Mesangial cell (primary cell): ENCODE data around the gene TCEAL5. TPM values are rescaled to one million over a fixed set of nuclear protein-coding genes. Genes with fewer than 3 reads are reported as not detected.

ENCODE experiments used
- total RNA-seq: library from RNA; depleted of rRNA; stranded (reverse); fragments of >200 nt; gene quantifications from 2 replicates; pipeline ENCODE4 v1.2.3, GENCODE V29; 2015

TCEAL5 gene, protein sequence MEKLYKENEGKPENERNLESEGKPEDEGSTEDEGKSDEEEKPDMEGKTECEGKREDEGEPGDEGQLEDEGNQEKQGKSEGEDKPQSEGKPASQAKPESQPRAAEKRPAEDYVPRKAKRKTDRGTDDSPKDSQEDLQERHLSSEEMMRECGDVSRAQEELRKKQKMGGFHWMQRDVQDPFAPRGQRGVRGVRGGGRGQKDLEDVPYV
- total RNA-seq, result not detected in 2 replicates

GRCh38 chrX:103276581-103277002 lies at the start of gene TCEAL5:
TSS of gene TCEAL5 (minus strand) at chrX:103276750. CDS start at chrX:103274563, 2,187 bp downstream.

DNA sequence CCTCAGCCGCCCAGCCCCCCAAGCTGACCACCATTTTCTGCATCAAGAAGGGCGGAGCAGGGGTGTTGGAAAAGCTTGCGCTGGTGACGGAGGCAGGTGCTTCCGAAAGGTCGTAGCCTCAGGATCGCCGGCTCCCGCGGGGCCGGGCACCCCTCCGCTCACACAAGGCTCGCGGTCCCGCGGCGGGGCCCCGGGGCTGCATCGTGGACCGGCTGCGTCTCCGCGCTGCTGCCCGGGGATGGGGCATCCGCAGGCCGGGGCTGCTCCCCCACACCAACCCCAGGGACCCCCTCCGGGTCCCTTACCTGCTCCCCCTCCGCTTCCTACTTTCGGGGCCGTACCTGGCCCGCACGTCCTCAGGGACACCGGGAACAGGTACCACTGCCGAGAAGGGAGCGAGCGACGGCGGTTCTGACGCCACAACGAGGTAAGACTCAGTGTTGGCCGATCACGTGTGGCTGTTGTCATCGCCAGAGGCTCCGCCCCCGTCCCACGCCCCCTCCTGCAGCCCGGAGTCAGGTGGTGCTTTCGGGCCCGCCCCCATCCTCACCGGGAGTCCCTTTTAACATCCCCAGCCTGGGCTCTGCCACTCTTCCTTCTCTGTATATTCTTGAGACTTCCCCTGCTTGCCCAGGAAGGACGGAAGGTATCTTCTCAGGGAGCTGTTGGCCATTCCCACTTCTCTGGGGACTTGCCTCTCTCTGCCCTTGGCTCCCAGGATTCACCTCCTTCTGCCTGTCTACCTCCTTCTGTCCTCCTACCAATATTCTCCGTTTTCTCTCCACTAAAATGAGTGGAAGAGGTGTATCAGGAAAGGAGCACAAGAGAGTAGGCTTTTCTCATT lies 34.2 kb upstream of the TCEAL5 start, which contains the start of gene BEX2:
Gene BEX2, minus strand, starts transcription at position 436 of the 844 bp plus-strand sequence. CDS start 1,014 bp downstream, outside the sequence.

DNA sequence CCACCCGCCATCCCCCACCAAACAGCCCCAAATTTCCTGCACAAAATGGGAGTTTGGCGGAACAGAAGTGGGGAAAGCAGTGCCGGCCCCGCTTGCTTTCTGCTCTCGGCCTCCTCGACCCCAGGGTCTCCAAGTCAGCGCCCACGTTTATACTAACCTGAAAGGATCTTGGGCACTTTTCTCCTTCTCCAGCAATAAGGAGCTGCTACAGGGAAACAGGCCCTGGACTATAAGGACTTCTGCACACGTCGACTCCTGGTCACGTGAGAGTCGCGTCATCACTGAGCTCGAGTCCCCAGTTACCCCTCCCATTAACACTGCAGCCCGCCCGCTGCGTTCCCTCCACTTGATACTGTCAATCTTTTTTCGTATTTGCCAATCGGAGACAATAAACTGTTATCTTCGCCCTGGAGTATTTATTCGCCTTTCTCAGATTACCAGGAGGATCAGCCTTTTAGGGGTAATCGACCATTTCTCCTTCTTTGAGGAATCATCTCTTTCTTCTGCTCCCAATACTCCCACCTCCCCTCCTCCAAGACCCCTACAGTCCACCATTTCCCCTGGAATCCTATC lies 21.5 kb downstream of the TCEAL5 start, which contains the start of gene TCEAL8:
Gene TCEAL8, minus strand, starts transcription at position 235 of the 573 bp plus-strand sequence. CDS start 1,176 bp downstream, outside the sequence.

Other genes with a start within 250 kb of the TCEAL5 start
- gene BEX1, start 212.6 kb downstream of the TCEAL5 start, total RNA-seq, result 0.63 and 1.5 TPM in 2 replicates
- gene NXF3, start 183.6 kb downstream of the TCEAL5 start, total RNA-seq, result not detected in 2 replicates
- 20.5 and 32.2 TPM in 2 replicates for gene BEX4, start 61.6 kb downstream of the TCEAL5 start, total RNA-seq
- 40.7 and 45.3 TPM in 2 replicates for gene TCEAL8, start 21.6 kb downstream of the TCEAL5 start, total RNA-seq
- 6.0 and 19.6 TPM in 2 replicates for gene BEX2, start 34.2 kb upstream of the TCEAL5 start, total RNA-seq
- 11.8 and 12.7 TPM in 2 replicates for gene TCEAL7, start 53.5 kb upstream of the TCEAL5 start, total RNA-seq
- gene TCEAL9, start 79.8 kb upstream of the TCEAL5 start, total RNA-seq, result 14.7 and 20.2 TPM in 2 replicates
- gene BEX3, start 99.8 kb upstream of the TCEAL5 start, total RNA-seq, result 138 and 149 TPM in 2 replicates
- gene RAB40A, start 242.7 kb upstream of the TCEAL5 start, total RNA-seq, result under 0.01 and 0.25 TPM in 2 replicates